Measurements from ENCODE around the gene MAFG.

MAFG gene

DNA sequence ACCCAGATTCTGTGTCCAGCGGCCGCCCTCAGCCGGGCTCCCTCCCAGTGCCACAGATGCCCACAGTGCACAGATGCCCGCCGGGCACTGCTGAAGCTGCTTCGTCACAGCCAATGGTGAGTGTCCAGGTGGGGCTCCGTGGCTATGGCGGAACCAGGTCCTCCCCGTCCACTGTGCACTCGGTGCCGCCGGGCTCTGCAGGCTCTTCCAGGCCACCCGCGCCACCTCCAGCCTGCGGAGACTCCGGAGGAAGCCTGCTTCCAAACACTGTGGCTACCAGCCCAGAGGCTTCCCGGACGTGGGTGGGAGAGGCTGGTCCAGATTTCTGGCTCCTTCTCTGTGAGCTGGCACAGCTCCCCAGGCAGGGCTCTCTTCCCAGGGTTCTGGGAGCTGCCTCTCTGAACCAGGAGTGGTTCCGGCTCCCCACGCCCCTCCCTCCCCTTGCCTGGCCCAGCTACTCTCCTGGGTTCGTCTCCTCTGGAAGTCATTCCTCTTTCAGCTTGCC lies 12.4 kb upstream of the MAFG start:
- no peak for DNase-seq (ENCODE audit: low read depth)

DNA sequence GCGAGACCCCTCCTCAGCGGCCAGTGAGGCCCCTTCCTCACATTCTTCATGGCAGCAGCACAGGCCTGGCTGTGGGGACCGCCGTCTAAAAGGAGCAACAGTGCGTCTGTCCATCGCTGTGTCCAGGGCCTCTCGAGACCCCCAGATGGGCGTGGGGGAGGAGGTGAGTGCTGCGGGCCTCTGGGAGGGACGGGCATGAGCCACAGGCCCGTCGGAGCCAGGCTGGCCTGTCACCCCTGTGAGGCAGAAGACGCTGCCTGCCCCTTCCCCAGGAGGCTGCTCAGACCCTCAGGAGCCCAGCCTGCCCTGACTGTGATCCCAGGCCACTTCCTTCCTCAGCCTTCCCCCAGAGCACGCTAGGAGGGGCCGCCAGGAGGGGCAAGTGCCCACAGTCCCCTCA lies 11.7 kb upstream of the MAFG start:
- DNase-seq (ENCODE audit: low read depth) = no peak

DNA sequence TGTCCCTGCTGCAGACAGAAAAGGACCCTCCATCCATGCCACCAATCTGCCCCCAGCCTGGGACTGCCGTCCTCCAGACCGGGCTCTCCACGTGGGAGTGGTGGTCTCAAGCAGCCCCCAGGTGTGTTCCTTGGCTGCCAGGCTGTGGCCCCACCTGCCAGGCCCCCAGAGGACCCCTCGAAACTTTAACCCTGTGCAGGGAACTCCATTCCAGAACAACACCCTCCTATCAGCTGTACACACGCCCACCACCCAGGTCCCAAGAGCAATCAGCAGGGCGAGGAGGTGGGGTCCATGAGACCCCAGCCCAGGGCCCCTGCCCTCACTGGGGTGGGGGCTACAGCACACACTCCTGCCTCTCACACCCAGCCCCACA lies 8.2 kb upstream of the MAFG start:
- DNase-seq (ENCODE audit: low read depth) = no peak

DNA sequence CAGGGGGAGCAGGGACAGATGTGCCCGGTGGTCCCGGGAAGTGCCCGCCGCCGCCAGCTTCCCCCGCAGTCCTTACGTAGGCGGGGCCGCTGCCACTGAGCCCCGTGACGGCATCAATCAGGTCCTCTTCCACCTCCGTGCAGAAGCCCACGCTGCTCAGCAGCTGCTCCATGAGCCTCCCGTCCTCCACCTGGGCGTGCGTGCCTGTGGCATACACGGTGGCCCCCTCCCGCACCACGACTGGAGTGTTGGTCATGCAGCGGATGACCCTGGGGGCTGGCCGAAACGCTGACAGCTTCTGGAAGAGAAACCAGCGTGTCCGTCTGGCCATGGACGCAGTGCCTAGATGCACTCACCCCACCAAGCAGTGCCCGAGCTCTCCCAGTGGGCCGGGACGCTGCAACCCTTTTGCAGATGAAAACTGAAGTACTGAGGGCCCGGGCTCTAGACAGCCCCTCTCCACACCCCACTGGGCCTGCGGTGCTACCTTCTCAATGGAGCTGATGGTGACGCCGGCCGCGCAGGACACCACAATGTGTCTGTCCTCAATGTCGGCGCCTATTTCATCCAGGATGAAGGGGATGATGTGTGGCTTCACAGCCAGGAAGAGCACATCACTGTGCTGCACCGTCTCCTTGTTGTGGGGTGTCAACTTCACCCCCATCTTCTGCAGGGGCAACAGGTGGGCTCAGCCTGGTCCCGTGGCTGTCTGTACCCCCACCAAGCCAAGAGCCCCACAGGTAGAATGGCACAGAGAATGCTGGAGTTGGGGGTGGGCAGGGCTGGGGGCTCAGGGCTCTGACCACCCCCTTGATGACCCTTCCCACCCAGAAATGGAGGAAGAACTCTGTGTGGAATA lies 7.5 kb upstream of the MAFG start:
- no peak for DNase-seq (ENCODE audit: low read depth)

DNA sequence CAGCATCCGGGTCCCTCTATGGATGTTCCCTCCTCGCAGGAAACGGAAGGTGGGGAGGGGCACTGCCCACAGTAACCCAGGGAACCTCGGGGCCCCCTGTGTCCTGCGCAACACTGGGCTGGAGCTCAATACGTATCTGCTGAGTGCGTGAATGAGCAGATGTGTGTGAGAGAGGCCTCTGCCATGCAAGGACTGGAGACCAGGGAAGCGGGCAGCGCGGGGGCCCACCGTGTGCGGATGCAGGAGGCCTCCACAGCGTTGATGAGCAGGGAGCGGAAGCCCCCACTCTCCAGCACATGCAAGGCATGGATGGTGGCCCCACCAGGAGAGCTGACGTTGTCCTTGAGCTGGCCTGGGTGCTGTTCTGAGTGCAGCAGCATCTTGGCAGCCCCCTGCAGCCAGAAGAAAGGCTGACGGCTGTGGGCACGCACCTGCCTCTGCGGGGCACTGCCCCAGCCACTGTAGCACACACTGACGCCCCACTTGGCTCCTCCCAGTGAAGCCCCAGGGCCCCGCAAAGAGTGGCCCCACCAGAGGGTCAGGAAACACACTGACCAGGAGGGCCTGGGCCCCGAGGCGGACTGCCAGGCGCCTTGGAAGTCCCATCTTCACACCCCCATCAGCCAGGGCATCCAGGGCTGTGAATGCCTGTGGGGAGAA lies 6.7 kb upstream of the MAFG start:
- no peak for DNase-seq (ENCODE audit: low read depth)

DNA sequence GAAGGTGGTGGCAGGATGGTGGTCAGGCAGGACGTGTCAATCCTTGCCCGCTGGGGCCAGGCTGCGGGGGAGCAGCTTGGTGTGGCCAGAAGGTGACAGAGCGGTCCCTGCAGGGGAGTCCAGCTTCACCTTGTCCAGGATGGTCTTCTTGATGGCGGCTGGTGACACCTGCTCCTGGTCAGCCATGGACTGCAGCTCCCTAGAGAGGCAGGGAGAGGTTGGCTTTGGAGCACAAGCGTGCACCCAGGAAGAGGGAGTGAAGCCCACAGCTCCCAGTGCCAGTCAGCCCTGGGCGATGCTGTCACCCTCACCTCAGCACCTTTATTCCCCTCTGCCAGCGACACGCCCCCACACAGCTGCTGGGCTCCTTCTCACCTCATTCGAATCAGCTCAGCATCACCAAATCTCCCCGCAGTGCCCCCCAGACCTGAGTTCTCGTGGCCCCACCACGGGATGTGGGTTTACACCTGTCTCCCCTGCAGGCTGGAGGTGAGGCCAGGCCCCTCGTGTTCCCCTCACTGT lies 5.7 kb upstream of the MAFG start:
- DNase-seq (ENCODE audit: low read depth) = no peak

DNA sequence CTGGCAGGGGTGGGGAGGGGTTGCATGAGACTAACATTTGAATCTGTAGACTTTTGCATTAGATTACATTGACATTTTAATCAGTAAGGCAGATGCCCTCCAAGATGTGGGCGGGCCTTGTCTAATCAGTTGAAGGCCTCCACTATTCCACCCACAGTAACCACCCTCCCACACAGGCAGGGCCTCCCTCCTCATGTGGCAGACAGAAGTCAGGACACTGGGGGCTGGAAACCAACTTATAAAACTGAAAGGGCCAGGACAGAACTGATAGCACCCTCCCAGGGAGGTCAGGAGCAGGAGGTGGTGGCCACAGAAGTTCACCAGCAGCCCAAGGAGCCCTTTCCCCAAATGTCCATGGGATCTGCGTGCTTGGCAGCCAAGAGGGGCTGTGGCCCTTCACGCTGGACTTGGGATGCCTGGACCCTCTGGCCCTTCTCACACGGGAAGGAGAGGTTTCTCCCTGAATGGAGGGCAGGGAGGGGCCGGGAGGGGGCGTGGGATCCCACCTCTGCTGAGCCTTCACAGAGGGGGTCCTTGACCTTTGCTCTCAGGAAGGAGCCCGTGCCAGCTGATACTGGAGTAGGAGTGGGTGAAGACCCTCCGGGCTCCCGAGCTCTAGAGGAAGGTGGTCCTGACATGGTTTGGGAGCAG lies 4.9 kb upstream of the MAFG start:
- DNase-seq (ENCODE audit: low read depth) = no peak

DNA sequence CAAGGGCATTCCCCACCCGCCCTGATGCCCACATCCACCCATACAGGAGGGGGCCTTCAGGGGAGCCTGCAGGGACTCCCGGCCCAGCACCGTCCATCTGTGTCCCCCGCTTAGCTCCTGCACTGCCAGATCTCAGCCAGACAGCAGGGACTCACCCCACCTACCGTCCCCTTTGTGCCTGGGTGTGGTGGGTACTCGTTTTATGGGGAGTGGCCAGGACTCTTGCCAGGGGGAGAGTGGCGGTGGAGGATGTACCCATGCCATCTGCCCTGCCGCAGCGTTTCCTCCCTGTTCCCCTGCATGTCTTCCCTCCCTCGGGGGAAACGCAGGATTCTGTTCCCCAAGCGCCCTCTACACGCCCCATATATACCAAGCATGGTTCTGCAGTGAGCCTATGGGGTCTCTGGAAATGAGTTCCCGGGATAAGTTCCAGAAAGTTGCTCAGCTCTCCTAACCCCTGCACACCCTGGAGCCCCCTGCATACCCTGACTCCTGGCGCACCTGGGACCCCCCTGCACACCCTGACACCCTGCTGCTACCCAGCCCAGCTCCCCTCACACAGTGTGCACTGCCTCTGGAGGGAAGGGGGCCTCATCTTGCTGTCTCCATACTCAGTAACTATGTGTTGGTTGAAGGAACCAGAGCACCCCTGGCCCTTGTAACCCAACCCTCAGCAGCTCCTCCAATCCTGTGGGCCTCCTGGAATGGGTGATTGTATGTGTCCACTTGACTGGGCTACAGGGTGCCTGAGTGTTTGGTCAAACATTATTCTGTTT lies 4.2 kb upstream of the MAFG start:
- no peak for DNase-seq (ENCODE audit: low read depth)

DNA sequence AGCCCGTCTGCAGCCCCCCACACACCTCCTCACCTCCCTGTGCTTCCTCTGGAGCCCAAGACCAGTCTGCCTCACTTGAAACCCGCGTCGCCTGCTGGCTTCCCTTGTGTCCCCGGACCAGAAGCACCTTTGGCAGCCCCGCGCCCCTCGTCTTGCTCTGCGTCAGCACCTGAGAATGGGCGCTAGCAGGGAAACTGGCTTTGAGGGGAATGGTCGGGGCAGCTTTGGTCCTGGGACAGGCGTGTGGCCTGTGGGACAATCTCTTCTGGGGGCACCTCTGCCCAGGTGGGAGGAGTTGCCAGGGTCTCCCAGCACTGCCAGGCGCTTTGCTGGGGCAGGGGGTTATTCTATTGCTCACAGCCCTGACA lies 3.6 kb upstream of the MAFG start:
- DNase-seq (ENCODE audit: low read depth) = no peak

DNA sequence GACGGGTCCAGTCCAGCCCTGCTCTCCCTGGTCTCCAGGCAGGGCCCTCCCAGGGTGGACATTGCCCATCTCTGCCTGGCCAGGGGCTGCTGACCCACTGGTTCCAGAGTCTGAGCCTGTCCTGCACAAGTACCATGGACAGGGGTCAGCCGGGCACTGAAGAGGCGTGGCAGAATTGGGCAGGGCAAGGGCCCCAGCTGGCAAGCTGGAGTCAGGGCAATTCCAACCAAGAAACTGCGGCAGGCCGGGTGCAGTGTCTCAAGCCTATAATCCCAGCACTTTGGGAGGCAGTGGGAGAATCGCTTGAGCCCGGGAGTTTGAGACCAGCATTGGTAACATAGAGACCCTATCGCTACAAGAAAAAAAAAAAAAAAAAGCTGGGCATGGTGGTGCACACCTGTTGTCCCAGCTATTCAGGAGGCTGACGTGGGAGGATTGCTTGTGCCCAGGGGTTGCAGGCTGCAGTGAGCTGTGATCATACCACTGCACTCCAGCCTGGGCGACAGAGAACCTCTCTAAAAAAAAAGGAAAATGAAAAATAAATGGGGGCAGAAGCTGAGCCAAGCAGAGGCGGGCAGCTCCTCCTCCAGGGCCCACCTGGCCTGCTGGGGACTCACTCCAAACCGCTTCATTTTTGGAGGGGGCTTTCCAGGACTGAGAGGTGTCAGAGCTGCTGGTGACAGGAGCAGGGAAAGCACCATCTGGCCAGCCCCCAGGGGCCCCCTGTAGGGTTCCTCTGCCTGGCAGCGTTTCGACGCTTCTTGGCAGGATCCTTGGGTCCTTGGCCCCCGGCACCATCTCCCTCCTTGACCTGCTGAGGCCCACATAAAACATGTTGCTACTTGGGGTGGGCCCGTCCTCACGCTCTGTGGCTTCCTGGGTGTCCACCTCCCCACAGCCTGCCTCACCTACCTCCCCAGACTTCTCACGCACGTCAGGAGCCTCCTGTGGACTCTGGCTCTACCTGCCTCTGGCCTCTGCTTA lies 2.9 kb upstream of the MAFG start:
- DNase-seq (ENCODE audit: low read depth) = no peak

DNA sequence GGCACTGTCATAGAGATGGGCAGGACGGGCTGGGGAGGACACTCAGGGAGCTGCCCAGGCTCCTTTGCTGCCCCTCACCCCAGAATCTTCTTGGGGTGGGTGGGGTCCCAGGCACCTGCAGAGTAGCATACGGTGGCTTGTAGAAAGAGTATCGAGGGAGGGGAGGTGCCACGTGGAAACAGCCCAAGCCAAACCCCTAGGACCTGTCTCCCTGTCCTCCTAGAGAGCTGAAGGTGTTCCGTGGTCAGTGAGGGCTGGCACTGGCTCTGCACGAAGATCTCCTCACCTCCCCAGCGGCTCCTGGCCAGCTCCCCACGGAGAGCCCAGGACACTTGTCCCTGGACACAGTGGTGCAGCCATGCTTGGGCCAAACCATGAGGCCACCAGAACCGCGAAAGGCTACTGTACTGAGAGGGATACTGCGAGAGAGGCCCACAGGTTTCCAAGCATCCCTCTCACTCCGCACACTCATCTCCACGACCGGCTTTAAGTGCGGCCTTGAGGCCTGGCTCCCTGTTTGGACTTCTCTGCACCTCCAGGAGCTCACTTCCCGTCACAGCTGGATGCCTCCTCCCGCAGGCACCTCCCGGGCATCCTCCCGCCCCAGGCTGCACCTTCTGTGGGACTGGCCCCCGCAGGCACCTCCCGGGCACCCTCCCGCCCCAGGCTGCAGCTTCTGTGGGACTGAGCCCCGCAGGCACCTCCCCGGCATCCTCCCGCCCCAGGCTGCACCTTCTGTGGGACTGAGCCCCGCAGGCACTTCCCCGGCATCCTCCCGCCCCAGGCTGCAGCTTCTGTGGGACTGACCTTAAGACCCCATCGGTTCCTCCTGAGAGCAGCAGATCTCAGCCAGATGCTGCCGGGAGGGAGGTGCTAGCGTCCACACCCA lies 2.0 kb upstream of the MAFG start:
- DNase-seq (ENCODE audit: low read depth) = no peak

DNA sequence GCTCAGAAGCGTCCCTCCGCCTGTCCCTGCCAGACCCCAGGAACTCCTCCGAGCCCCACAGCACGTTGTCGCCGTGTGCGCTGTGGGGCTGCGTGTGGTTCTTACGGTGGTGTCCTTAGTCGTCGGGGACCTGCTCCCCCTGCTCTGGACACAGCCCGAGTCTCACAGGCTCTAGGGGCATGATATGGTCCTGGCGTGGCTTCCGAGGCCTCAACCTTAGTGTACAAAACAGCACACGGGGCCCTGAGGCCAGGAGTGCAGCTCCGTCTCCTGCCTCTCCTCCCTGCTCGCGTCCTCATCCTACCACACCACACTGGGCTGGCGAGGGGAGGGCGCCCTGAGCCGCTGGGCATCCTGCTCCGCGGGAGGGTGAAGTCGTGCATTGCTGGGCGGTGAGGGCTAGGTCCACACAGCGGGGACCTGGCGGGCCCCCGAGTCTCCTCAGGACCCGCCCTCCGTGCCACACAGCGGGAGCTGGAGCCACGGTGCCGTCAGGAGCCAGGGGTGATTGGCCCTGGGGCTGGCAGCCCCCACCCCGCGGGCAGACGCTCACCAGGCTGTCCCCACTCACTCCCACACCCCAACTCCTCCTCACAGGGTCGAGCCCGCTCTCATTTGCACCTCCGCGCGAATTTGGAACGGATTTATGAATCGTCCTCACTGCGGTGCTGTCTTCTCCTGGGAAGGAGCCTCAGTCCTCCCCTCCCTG lies 1.2 kb upstream of the MAFG start:
- no peak for DNase-seq (ENCODE audit: low read depth)

DNA sequence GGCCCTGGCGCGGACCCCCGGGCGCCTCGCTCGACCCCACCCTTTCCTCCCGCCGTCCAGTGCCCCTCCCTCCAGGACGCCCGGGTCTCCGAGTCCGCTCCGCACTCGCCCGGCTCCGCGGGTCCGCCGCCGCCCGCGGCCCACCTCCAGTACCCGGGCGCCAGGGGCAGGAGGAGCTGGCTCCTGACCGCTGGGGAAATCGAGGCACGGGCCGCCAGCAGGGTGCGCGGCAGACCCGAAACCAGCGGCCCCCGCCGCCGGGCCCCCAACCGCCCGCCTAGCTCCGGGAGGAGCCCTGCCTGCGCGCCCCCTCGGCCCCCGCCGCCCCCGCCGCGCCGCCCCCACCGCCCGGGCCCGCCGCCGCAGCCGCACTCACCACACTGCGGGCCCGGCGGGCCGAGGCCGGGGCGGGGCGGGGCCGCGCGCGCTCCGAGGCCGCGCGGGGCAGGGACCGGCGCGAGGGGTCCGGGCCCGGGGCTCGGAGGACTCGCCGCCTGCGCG lies 333 bp downstream of the MAFG start:
- DNase-seq (ENCODE audit: low read depth) = no peak

DNA sequence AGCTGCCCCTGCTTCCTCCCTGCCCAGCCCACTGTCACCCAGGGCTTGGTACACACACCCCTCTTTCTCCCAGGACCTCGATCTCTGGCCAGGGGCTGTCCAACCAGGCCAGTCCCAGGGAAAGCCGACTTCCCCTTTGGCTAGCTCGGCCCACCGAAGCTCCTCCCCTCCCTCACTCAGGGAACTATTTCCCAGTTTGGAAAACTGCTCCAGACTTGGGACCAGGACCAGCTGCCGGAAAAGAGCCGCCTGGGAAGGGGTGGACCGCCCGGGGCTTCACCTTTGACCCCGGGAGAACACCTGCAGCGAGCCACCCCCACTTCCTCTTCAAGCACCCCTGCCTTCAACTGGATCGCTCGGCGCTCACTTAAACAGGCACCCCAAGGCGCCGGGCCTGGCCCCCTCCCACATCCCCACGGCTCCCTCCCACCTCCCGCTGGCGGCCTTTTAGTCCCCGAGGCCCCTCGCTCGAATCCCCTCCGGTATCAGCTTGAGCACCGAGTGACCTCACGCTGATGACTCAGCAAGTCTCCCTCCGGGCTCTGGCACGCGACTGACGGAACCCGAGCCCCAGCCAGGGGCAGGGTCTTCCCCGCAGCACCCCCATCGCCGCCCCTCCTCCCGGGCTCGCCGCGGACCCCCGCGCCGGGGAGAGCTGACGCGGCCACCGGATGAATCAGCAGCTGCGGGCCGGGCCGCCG lies 934 bp downstream of the MAFG start:
- DNase-seq (ENCODE audit: low read depth) = peak; percentile 51

DNA sequence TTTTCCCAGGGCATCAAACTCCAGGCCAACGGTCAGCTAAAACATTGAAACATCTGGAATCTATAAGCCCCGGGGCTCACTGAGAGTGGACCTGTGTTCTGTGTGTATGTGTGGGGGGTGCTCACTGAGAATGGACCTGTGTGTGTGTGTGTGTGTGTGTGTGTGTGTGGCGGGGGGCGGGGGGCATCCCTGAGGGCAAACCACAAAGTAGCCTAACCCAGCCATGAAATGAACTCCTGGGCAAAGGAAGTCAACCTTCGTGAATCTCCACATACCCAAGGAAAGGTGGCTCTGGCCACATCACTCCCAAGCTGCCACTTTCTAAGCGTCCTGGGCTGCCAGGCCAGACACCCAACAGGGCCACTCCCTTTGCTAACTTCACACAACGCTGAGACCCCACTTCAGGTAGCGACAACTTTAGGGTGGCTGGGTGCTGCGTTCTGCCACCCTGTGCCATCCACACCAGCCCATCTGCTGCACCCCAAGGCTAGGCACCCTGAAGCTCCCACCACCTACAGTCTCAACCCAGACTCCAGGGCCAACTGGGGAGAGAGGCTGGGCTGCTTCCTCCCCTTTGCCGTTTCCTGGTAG lies 1.6 kb downstream of the MAFG start:
- no peak for DNase-seq (ENCODE audit: low read depth)

DNA sequence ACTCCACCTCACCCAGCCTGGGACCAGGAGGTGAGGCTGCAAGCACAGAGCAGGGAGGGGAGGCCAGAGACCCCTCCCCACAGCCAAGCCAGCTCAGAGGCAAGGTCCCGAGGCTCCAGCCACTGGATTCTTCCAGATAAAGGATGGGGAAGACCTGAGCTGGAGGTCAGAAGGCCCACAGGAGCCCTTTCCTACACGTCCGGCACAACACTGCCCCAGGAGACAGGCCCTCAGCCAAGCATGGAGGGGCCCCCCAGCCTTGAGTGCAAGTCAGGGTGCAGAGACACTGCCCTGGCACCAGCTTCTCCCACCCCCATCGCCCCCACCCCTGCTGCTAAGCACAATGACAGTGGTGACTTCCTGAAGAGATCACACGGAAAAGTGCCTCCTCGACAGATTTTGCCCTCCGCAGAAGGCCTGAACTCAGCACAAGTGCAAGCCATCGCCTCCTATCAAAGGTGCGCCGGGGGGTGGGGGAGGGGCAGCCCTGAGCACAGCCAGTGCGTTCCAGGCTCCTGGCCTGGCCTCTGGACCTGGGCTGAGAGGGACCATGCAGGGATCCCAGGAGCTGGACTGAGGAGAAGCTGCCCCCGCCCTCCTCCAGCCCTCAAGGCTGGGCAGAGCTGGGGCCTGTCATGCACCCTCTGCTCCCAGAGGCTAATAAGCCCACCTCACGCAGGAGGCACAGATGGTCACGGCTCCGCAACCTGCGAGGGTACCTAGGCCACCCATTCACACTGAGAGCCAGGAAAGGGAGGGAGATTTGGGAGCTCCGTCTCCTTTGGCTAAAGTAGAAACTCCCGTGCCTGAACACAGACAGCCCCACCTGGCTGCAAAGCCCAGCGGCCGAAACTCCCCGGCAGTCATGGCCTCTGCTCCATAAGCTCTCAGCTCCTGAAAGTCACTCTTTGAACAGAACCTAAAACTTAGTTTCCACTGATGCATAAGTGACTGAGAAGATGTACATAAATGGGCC lies 2.7 kb downstream of the MAFG start:
- DNase-seq (ENCODE audit: low read depth) = no peak

Data from GM04503 (cell line).